NCI-H345 treated with DMSO at 0.1 percent for 48 hours (cell line): ENCODE measurements around the gene NGEF.

Experiments used
- DNase-seq: peaks from one replicate; lab custom pipeline; 2025; ENCODE audit not compliant: unreplicated experiment; lab: John Stamatoyannopoulos, UW

Gene NGEF

GRCh38 chr2:233044974-233045605 lies 32.0 kb upstream of the NGEF start:
- DNase-seq: no peak

- DNase-seq: no peak
These were observed 29.5 kb upstream of the NGEF start for GRCh38 chr2:233042549-233042948.

- DNase-seq: no peak
These were observed 28.8 kb upstream of the NGEF start for GRCh38 chr2:233041722-233042323.

- no peak for DNase-seq
These were observed 27.5 kb upstream of the NGEF start for GRCh38 chr2:233040571-233040970.

- DNase-seq: no peak
These were observed 26.9 kb upstream of the NGEF start for GRCh38 chr2:233039846-233040530.

- no peak for DNase-seq
These were observed 26.3 kb upstream of the NGEF start for GRCh38 chr2:233039212-233039845.

GRCh38 chr2:233037078-233037477 lies 24.0 kb upstream of the NGEF start:
- DNase-seq: no peak

- DNase-seq: no peak
These were observed 23.2 kb upstream of the NGEF start for GRCh38 chr2:233036162-233036838.

GRCh38 chr2:233035426-233036161 lies 22.5 kb upstream of the NGEF start:
- no peak for DNase-seq

GRCh38 chr2:233034091-233034882 lies 21.2 kb upstream of the NGEF start:
- DNase-seq: no peak

- DNase-seq: no peak
These were observed 20.6 kb upstream of the NGEF start for GRCh38 chr2:233033672-233034071.

GRCh38 chr2:233032551-233033320 lies 19.7 kb upstream of the NGEF start, which contains the start of gene NEU2:
Gene NEU2 (plus strand): TSS chr2:233032672. CDS start chr2:233032672, 0 bp downstream.
- no peak for DNase-seq

GRCh38 chr2:233031556-233032500 lies 18.8 kb upstream of the NGEF start:
- no peak for DNase-seq

GRCh38 chr2:233029321-233029720 lies 16.3 kb upstream of the NGEF start:
- no peak for DNase-seq

- no peak for DNase-seq
These were observed 13.2 kb upstream of the NGEF start for GRCh38 chr2:233026198-233026813.

GRCh38 chr2:233025706-233026105 lies 12.7 kb upstream of the NGEF start:
- no peak for DNase-seq

- no peak for DNase-seq
These were observed 10.8 kb upstream of the NGEF start for GRCh38 chr2:233023761-233024410.
